Measurements from ENCODE around the gene DTX1.

The DTX1 gene

GRCh38 chr12:113137861-113138783 is 81.6 kb downstream of the DTX1 start:
- no peak for TF ChIP-seq CTCF (conservative IDR thresholded peaks at IDR 0.05)
- no peak overlapping the region for H3K27ac ChIP-seq

GRCh38 chr12:113138826-113139225 is 82.3 kb downstream of the DTX1 start:
- no peak overlapping the region for H3K27ac ChIP-seq
- no peak for TF ChIP-seq CTCF (conservative IDR thresholded peaks at IDR 0.05)

- no peak for TF ChIP-seq CTCF (conservative IDR thresholded peaks at IDR 0.05)
- H3K27ac ChIP-seq, result no peak overlapping the region
Measured at GRCh38 chr12:113140706-113141105, 84.2 kb downstream of the DTX1 start.

GRCh38 chr12:113141716-113142115 is 85.2 kb downstream of the DTX1 start:
- H3K27ac ChIP-seq, result peak overlapping the region; percentile 46; the same call in 1 of the 2 replicates

- no peak for TF ChIP-seq CTCF (conservative IDR thresholded peaks at IDR 0.05)
- peak overlapping the region; percentile 46; the same call in 1 of the 2 replicates for H3K27ac ChIP-seq
Measured at GRCh38 chr12:113142173-113142885, 85.8 kb downstream of the DTX1 start.

GRCh38 chr12:113142886-113143332 is 86.4 kb downstream of the DTX1 start:
- TF ChIP-seq CTCF (conservative IDR thresholded peaks at IDR 0.05), result no peak
- H3K27ac ChIP-seq, result peak overlapping the region; percentile 46; the same call in 1 of the 2 replicates

- H3K27ac ChIP-seq, result no peak overlapping the region
- TF ChIP-seq CTCF (conservative IDR thresholded peaks at IDR 0.05), result no peak
Measured at GRCh38 chr12:113143959-113144358, 87.4 kb downstream of the DTX1 start.
